GM12878 (cell line): ENCODE data around the gene RTN4RL1. TPM values are rescaled to one million over a fixed set of nuclear protein-coding genes. Genes with fewer than 3 reads are reported as not detected.

ENCODE experiments used
- ATAC-seq: fragments of 200-7000 bp; cut with Tn5 transposase; 3 replicates; pipeline ENCODE4 v1.9.1; 2020; ENCODE audit warnings: mild to moderate bottlenecking, moderate library complexity
- BruUV-seq: library from RNA; stranded (reverse); fragments of 400-500 nt; replicated peaks from 2 replicates; lab custom pipeline; 2021; lab: Mats Ljungman, UMichigan
- CTCF ChIA-PET: fragments of 300-600 bp; sonication (Branson Sonifier 250); formaldehyde crosslinking; extraction: SDS; loops from one replicate; lab custom pipeline; 2021; ENCODE audit warnings: inconsistent platforms; lab: Yijun Ruan, JAX
- POLR2A ChIA-PET: fragments of 350-600 bp; formaldehyde crosslinking; extraction: SDS; loops from one replicate; lab custom pipeline; 2021; ENCODE audit warnings: inconsistent platforms; lab: Charles Lee
- RAD21 ChIA-PET: fragments of 300-600 bp; sonication (Branson Sonifier 250); formaldehyde crosslinking; loops from one replicate; lab custom pipeline; 2023; ENCODE audit warnings: antibody characterized with exemption; ENCODE audit not compliant: unreplicated experiment; lab: Charles Lee
- SMC1A ChIA-PET: fragments of 300-600 bp; sonication (Branson Sonifier 250); formaldehyde crosslinking; loops from one replicate; lab custom pipeline; 2023; ENCODE audit not compliant: unreplicated experiment, uncharacterized antibody; lab: Charles Lee
- DNase-seq: peaks from one replicate; pipeline ENCODE4 v3.0.0-alpha.2; 2011; ENCODE audit warnings: low read depth, low spot score
- FAIRE-seq: peaks from 3 replicates; lab custom pipeline; 2011; peaks lifted over from hg19 to GRCh38; lab: Jason Lieb, UNC
- H2AFZ ChIP-seq: 2 replicates; pipeline ENCODE4 v1.6.0; 2011; ENCODE audit warnings: low read depth, low read length, control low read depth; ENCODE audit not compliant: control insufficient read depth
- H3K27ac ChIP-seq: 2 replicates; pipeline ENCODE4 v1.5.1; 2011; ENCODE audit warnings: control low read depth; ENCODE audit not compliant: control insufficient read depth, insufficient read depth
- H3K27me3 ChIP-seq, 2 experiments: replicated peaks in 1 of 2; 2 replicates each; pipeline versions ENCODE4 v1.6.0 to v1.6.1; 2011; ENCODE audit warnings: low read length in 1 of 2; ENCODE audit not compliant: control insufficient read depth in 2 of 2, insufficient read depth in 2 of 2
- H3K36me3 ChIP-seq, 2 experiments: 2 replicates each; pipeline ENCODE4 v1.5.1; 2011; ENCODE audit warnings: low read length in 1 of 2; ENCODE audit not compliant: control insufficient read depth in 2 of 2, insufficient read depth in 2 of 2
- H3K4me1 ChIP-seq: 2 replicates; pipeline ENCODE4 v1.6.1; 2011; ENCODE audit warnings: mild to moderate bottlenecking, low read length, moderate library complexity, mixed read lengths; ENCODE audit not compliant: control insufficient read depth, insufficient read depth
- H3K4me2 ChIP-seq: 2 replicates; pipeline ENCODE4 v1.6.0; 2011; ENCODE audit warnings: control low read depth; ENCODE audit not compliant: control insufficient read depth, insufficient read depth
- H3K4me3 ChIP-seq: fragments of 200-600 bp; sonication (generic); 2 replicates; pipeline ENCODE4 v1.5.1; 2016
- H3K79me2 ChIP-seq: 2 replicates; pipeline ENCODE4 v1.6.0; 2011; ENCODE audit warnings: low read length; ENCODE audit not compliant: control insufficient read depth, insufficient read depth
- H3K9ac ChIP-seq: 2 replicates; pipeline ENCODE4 v1.8.0; 2011; ENCODE audit warnings: low read length, control low read depth, mixed read lengths; ENCODE audit not compliant: control insufficient read depth, insufficient read depth
- H3K9me3 ChIP-seq: replicated peaks from 3 replicates; pipeline ENCODE4 v1.5.1; 2011; ENCODE audit warnings: mild to moderate bottlenecking, low read length; ENCODE audit not compliant: control insufficient read depth, insufficient read depth
- H4K20me1 ChIP-seq: 2 replicates; pipeline ENCODE4 v1.6.0; 2011; ENCODE audit not compliant: control insufficient read depth, insufficient read depth
- BHLHE40 ChIP-seq, 2 experiments: fragments of 450-650 bp in 1 of 2; IDR thresholded peaks; 2 replicates each; pipeline ENCODE4 v1.6.1; 2011 to 2017; ENCODE audit warnings: low read depth in 2 of 2, borderline replicate concordance in 1 of 2, improper control_type of control experiment in 1 of 2, low read length in 1 of 2, mild to moderate bottlenecking in 1 of 2
- HDAC2 ChIP-seq: fragments of 200-600 bp; sonication (generic); IDR thresholded peaks from 2 replicates; pipeline ENCODE4 v1.6.1; 2017
- IKZF1 ChIP-seq: fragments of 450-650 bp; conservative IDR thresholded peaks from 2 replicates; pipeline ENCODE4 v1.6.1; 2017; ENCODE audit warnings: antibody characterized with exemption, mild to moderate bottlenecking
- WGBS: methylation state at CpG from one replicate; pipeline ENCODE4 v1.1.6; 2016; ENCODE audit warnings: low lambda C conversion rate; ENCODE audit not compliant: insufficient replicate concordance, insufficient coverage; ENCODE audit errors: missing lambda C conversion rate; 5-methylcytosine and 5-hydroxymethylcytosine counted together
- in situ Hi-C: fragments of 300-500 bp; cut with MboI; formaldehyde crosslinking; loops from 9 replicates; pipeline ENCODE4 v1.14.3; 2018; ENCODE audit warnings: mixed read lengths
- intact Hi-C: fragments of 100-400 bp; cut with micrococcal nuclease; formaldehyde crosslinking; loops from one replicate; pipeline ENCODE4 v1.14.2; 2022; ENCODE audit not compliant: unreplicated experiment
- polyA plus RNA-seq, 11 experiments: library from polyadenylated mRNA; depleted of rRNA in 4 of 11; unstranded in 6 of 11; stranded (reverse) in 5 of 11; fragments of >200 nt; fragmentation: Nextera tagmentation in 4 of 11; fragmentation: Illumina TruSeq in 1 of 11; extraction: Ambion mirVana in 4 of 11; extraction: Trizol in 1 of 11; gene quantifications; 1 replicate in 1 of 11; 2 replicates in 10 of 11; pipeline versions ENCODE4 v1.2.1 to v1.2.3, GENCODE V29; 2011 to 2016; ENCODE audit warnings: inconsistent platforms in 2 of 11, missing spikeins in 2 of 11, low read depth in 1 of 11
- total RNA-seq, 4 experiments: library from RNA; depleted of rRNA in 3 of 4; stranded (reverse); fragments of >200 nt in 3 of 4; fragmentation: Illumina TruSeq in 1 of 4; extraction: Trizol in 1 of 4; gene quantifications; 2 replicates each; pipeline versions ENCODE4 v1.2.1 to v1.2.3, GENCODE V29; 2013 to 2021
- TF ChIP-seq, protein P1 (sequence below): IDR thresholded peaks from 2 replicates; pipeline ENCODE4 v1.6.1; 2011; ENCODE audit warnings: borderline replicate concordance, low read depth, mild to moderate bottlenecking, moderate library complexity, low read length; ENCODE audit not compliant: insufficient read depth, poor library complexity, severe bottlenecking
- TF ChIP-seq, protein P2 (sequence below): IDR thresholded peaks from 2 replicates; pipeline ENCODE4 v1.6.1; 2011; ENCODE audit warnings: borderline replicate concordance, low read depth, mild to moderate bottlenecking, moderate library complexity, mixed read lengths, low read length; ENCODE audit not compliant: insufficient read depth; ENCODE audit errors: extremely low read length

RTN4RL1 gene
- total and polyA plus RNA-seq, 10 of the 15 experiments (the other 5 are each of a cell fraction or from before 2014, with no cell fraction given): 0.08 to 0.11 (median 0.10) TPM; not detected in 7

DNA sequence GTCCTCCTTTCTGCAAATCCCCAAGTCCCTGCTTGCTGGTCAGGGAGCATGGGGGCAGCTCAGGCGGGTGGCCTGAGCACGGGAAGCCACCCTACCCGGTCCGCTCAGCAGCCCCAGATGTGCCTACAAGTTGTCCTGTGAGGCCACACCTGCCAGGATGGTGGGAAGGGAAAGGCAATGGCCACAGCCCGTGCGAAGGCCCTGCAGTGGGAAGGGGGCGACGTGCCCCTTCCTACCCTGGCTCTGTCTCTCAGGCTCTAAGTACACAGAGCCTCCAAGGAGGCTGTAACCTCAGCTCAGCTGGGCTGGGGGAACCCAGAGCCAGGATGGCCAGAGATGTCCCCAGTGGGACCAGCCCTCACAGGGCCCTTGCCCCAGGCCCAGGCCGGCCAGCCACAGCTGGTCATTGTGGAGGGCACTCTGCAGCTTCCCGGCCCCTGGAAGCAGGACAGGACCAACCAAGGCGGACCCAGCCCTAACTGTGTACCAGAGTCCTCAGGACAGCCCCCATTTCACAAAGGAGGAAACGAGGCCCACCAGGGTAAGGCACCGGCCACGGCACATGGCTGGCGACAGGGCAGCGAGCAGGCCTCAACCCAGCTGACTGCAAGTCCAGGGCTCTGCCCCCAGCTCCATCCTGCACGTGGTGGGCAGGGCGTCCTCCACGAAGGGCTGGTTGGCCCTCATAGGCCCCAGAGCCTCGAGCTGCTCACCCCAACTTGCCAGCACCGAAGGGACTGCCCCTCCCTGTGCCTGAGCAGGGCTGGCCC is 82.3 kb downstream of the RTN4RL1 start (continued):
- TF ChIP-seq, protein P1, sequence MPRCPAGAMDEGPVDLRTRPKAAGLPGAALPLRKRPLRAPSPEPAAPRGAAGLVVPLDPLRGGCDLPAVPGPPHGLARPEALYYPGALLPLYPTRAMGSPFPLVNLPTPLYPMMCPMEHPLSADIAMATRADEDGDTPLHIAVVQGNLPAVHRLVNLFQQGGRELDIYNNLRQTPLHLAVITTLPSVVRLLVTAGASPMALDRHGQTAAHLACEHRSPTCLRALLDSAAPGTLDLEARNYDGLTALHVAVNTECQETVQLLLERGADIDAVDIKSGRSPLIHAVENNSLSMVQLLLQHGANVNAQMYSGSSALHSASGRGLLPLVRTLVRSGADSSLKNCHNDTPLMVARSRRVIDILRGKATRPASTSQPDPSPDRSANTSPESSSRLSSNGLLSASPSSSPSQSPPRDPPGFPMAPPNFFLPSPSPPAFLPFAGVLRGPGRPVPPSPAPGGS: no peak

DNA sequence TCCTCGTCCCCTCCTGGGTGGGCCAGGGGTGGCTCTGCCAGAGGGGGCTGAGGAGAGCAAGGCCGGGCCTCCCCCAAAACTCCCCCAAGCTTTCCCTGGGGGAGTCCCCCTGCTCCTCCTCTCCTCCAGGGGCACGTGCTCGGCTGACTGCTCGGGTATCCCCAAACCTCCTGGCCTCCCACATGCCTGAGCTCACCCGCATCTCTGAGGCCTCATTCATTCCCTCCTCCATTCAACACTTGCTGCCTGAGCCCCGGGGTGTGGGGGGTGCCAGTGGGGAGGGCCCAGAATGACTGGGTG is 83.1 kb downstream of the RTN4RL1 start:
- Histone ChIP-seq H3K79me2 (no peaks in the 10 kb centered on the region), H3K4me1 (no peaks in the 10 kb centered on the region; the same call in 1 of the 2 replicates), H3K27me3 (no peaks in the 10 kb centered on the region), H3K9me3 (no peaks in the 10 kb centered on the region), H3K9ac (no peak overlapping the region), H3K27ac (no peak overlapping the region), H4K20me1 (no peaks in the 10 kb centered on the region), H3K4me3 (no peak overlapping the region), H3K36me3 (no peaks in the 10 kb centered on the region)
- FAIRE-seq (no peak), DNase-seq (no peak)
- ChIA-PET CTCF (no interaction called here), POLR2A (no interaction called here), RAD21 (no interaction called here), SMC1A (no interaction called here)
- WGBS: 0% methylated on average over 6 of the region's 7 CpGs
- intact Hi-C loops (no loop called here), in situ Hi-C loops (no loop called here)
- no TSS peak for BruUV-seq
- TF ChIP-seq HDAC2 (no peak), BHLHE40 (IDR thresholded peaks at IDR 0.05; ENCODE audit: borderline replicate concordance in 1 of 2, low read depth in 2 of 2, low read length in 1 of 2) (peak; percentile 77 to 86), IKZF1 (0 out of 2 replicates have a peak, but pooled peaks have one; percentile 29)
- TF ChIP-seq, protein P2, sequence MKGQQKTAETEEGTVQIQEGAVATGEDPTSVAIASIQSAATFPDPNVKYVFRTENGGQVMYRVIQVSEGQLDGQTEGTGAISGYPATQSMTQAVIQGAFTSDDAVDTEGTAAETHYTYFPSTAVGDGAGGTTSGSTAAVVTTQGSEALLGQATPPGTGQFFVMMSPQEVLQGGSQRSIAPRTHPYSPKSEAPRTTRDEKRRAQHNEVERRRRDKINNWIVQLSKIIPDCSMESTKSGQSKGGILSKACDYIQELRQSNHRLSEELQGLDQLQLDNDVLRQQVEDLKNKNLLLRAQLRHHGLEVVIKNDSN: peak; percentile 18
- TF ChIP-seq, all 136 proteins: peak for 3
- Histone ChIP-seq H2AFZ (no peak overlapping the region), H3K4me2 (no peak overlapping the region)
- ATAC-seq: peak; percentile 26; the same call in 2 of the 3 replicates
